K562 (cell line): Measurements from ENCODE around the gene RELL1. TPM values are rescaled to one million over a fixed set of nuclear protein-coding genes. Genes with fewer than 3 reads are reported as not detected.

Experiments used
- ATF4 ChIP-seq: fragments of 450-650 bp; formaldehyde crosslinking; IDR thresholded peaks from 2 replicates; pipeline ENCODE4 v1.4.0; 2022; ENCODE audit warnings: mild to moderate bottlenecking, moderate library complexity
- GTF2F1 ChIP-seq: IDR thresholded peaks from 2 replicates; pipeline ENCODE4 v1.6.1; 2011; ENCODE audit warnings: low read depth, low read length, improper control_type of control experiment
- ID3 ChIP-seq, 2 experiments: fragments of 250-450 bp in 1 of 2; fragments of 450-650 bp in 1 of 2; sonication (Bioruptor Pico) in 1 of 2; IDR thresholded peaks; 2 replicates each; pipeline versions ENCODE4 v1.6.1 to v1.8.0; 2016 to 2021; ENCODE audit warnings: mild to moderate bottlenecking in 2 of 2, moderate library complexity in 2 of 2, missing compliant biosample characterization in 1 of 2, missing genetic modification characterization in 1 of 2
- NR2C1 ChIP-seq, 2 experiments: fragments of 450-650 bp; IDR thresholded peaks; 2 replicates each; pipeline ENCODE4 v1.6.1; 2017; ENCODE audit warnings: mild to moderate bottlenecking in 2 of 2, antibody characterized with exemption in 1 of 2, inconsistent platforms in 1 of 2, missing compliant biosample characterization in 1 of 2, missing genetic modification characterization in 1 of 2
- RBM25 ChIP-seq: fragments of 200-400 bp; formaldehyde crosslinking; IDR thresholded peaks from 2 replicates; pipeline ENCODE4 v1.6.1; 2018; ENCODE audit warnings: low read length, low read depth, moderate library complexity; ENCODE audit not compliant: severe bottlenecking
- ZNF311 ChIP-seq: fragments of 250-450 bp; sonication (Bioruptor Pico); IDR thresholded peaks from 2 replicates; pipeline ENCODE4 v1.4.0; 2020; ENCODE audit warnings: mild to moderate bottlenecking, moderate library complexity
- ZNF395 ChIP-seq: fragments of 200-800 bp; sonication (Bioruptor generic); IDR thresholded peaks from 2 replicates; pipeline ENCODE4 v1.6.1; 2017; ENCODE audit warnings: missing genetic modification characterization, missing compliant biosample characterization
- ZNF699 ChIP-seq: fragments of 250-450 bp; sonication (Bioruptor Pico); IDR thresholded peaks from 2 replicates; pipeline ENCODE4 v1.8.0; 2021; ENCODE audit warnings: mild to moderate bottlenecking, moderate library complexity; ENCODE audit not compliant: insufficient replicate concordance
- polyA plus RNA-seq, 8 experiments: library from polyadenylated mRNA; depleted of rRNA in 4 of 8; stranded (reverse) in 5 of 8; unstranded in 3 of 8; fragments of >200 nt; fragmentation: Nextera tagmentation in 2 of 8; fragmentation: Illumina TruSeq in 1 of 8; extraction: Ambion mirVana in 2 of 8; extraction: Trizol in 1 of 8; gene quantifications; 2 replicates each; pipeline versions ENCODE4 v1.2.1 to v1.2.3, GENCODE V29; 2011 to 2014; ENCODE audit warnings: inconsistent platforms in 1 of 8, missing spikeins in 1 of 8
- total RNA-seq, 7 experiments: library from RNA; depleted of rRNA in 6 of 7; stranded (reverse); fragments of >200 nt in 6 of 7; fragmentation: Illumina TruSeq in 2 of 7; extraction: Trizol in 2 of 7; gene quantifications; 2 replicates each; pipeline versions ENCODE4 v1.2.1 to v1.2.3, GENCODE V29; 2011 to 2021; ENCODE audit warnings: low replicate concordance in 1 of 7

RELL1 gene
- total and polyA plus RNA-seq, 9 of the 15 experiments (the other 6 are each of a cell fraction or from before 2014, with no cell fraction given): 0.06 to 3.5 (median 1.7) TPM; not detected in 1

- TF ChIP-seq ATF4 (CRISPR knock-in tag) (no peak), ZNF311 (CRISPR knock-in tag) (peak; percentile 84), ID3 (CRISPR knock-in tag; IDR thresholded peaks at IDR 0.05) (no peak), ID3 (tag; IDR thresholded peaks at IDR 0.05) (peak; percentile 69), NR2C1 (IDR thresholded peaks at IDR 0.05) (no peak), NR2C1 (tag; IDR thresholded peaks at IDR 0.05) (peak; percentile 54; the same call in 1 of the 2 replicates), GTF2F1 (no peak), ZNF395 (CRISPR knock-in tag) (0 out of 2 replicates have a peak, but pooled peaks have one; percentile 25), ZNF699 (CRISPR knock-in tag) (no peak), RBM25 (no peak)
Observed at GRCh38 chr4:37671072-37671471, 15.1 kb downstream of the RELL1 start (continued).
